K562 (cell line): ENCODE results near the gene LMCD1. TPM values are rescaled to one million over a fixed set of nuclear protein-coding genes. Genes with fewer than 3 reads are reported as not detected.
A peak's percentile ranks its signal among the peaks of the same experiment; 100 is the strongest.

Experiments
- ATAC-seq: fragments of 200-7000 bp; cut with Tn5 transposase; 3 replicates; pipeline ENCODE4 v1.9.1; 2020; ENCODE audit warnings: moderate library complexity
- BruUV-seq: library from RNA; stranded (reverse); fragments of 400-500 nt; replicated peaks from 2 replicates; lab custom pipeline; 2021; lab: Mats Ljungman, UMichigan
- CTCF ChIA-PET: fragments of 300-600 bp; formaldehyde crosslinking; extraction: SDS; loops from one replicate; lab custom pipeline; 2021; ENCODE audit warnings: low intra/inter-chr PET ratio; lab: Yijun Ruan, JAX
- POLR2A ChIA-PET: fragments of 300-600, 350-650 bp; sonication (Branson Sonifier 250); formaldehyde crosslinking; extraction: SDS; loops from one replicate; lab custom pipeline; 2021; ENCODE audit warnings: antibody characterized with exemption, inconsistent platforms; lab: Yijun Ruan, JAX
- DNase-seq, 4 experiments: peaks; one replicate each; pipeline versions ENCODE4 v3.0.0 to v3.0.0-alpha.2; 2011 to 2018; ENCODE audit warnings: low spot score in 3 of 4, mixed read lengths in 3 of 4; ENCODE audit errors: extremely low read depth in 1 of 4
- FAIRE-seq: peaks from 2 replicates; lab custom pipeline; 2011; peaks lifted over from hg19 to GRCh38; lab: Jason Lieb, UNC
- H2AFZ ChIP-seq: 2 replicates; pipeline ENCODE4 v1.6.0; 2011; ENCODE audit warnings: low read depth, low read length, control low read depth, inconsistent platforms
- H3K27ac ChIP-seq: fragments of 200-600 bp; 3 replicates; pipeline ENCODE4 v1.8.0; 2011; ENCODE audit warnings: low read depth, mild to moderate bottlenecking, control low read depth, inconsistent platforms, low read length, moderate library complexity, mixed read lengths; ENCODE audit errors: extremely low read depth
- H3K27me3 ChIP-seq, 2 experiments: fragments of 300-600 bp in 1 of 2; 2 replicates in 1 of 2; 3 replicates in 1 of 2; pipeline versions ENCODE4 v1.6.0 to v1.8.0; 2011; ENCODE audit warnings: inconsistent platforms in 2 of 2, low read length in 2 of 2, mild to moderate bottlenecking in 1 of 2, mixed read lengths in 1 of 2, moderate library complexity in 1 of 2; ENCODE audit not compliant: control insufficient read depth in 2 of 2, insufficient read depth in 2 of 2
- H3K36me3 ChIP-seq: fragments of 300-600 bp; 3 replicates; pipeline ENCODE4 v1.8.0; 2011; ENCODE audit warnings: mild to moderate bottlenecking, low read length, inconsistent platforms; ENCODE audit not compliant: control insufficient read depth, insufficient read depth
- H3K4me1 ChIP-seq, 2 experiments: fragments of 200-600 bp in 1 of 2; replicated peaks in 1 of 2; 2 replicates in 1 of 2; 3 replicates in 1 of 2; pipeline versions ENCODE4 v1.5.1 to v1.8.0; 2011; ENCODE audit warnings: inconsistent platforms in 2 of 2, low read length in 2 of 2, mild to moderate bottlenecking in 1 of 2, mixed read lengths in 1 of 2, moderate library complexity in 1 of 2; ENCODE audit not compliant: control insufficient read depth in 2 of 2, insufficient read depth in 2 of 2
- H3K4me2 ChIP-seq: 2 replicates; pipeline ENCODE4 v1.6.1; 2011; ENCODE audit warnings: low read length, control low read depth, inconsistent platforms, mixed read lengths; ENCODE audit not compliant: insufficient read depth
- H3K4me3 ChIP-seq: fragments of 200-600 bp; sonication (generic), shearing (Covaris generic); 2 replicates; pipeline ENCODE4 v1.5.1; 2016; ENCODE audit warnings: control low read depth, inconsistent platforms
- H3K79me2 ChIP-seq: fragments of 200-600 bp; 3 replicates; pipeline ENCODE4 v1.8.0; 2011; ENCODE audit warnings: low read length, inconsistent platforms; ENCODE audit not compliant: control insufficient read depth, insufficient read depth
- H3K9ac ChIP-seq, 2 experiments: 2 replicates each; pipeline versions ENCODE4 v1.6.0 to v1.6.1; 2011; ENCODE audit warnings: low read depth in 2 of 2, low read length in 2 of 2, control low read depth in 1 of 2, inconsistent platforms in 1 of 2, mild to moderate bottlenecking in 1 of 2, mixed read lengths in 1 of 2; ENCODE audit not compliant: insufficient read depth in 1 of 2
- H3K9me1 ChIP-seq: one replicate; pipeline ENCODE4 v1.6.0; 2011; ENCODE audit warnings: inconsistent platforms, mild to moderate bottlenecking, low read length, moderate library complexity; ENCODE audit not compliant: control insufficient read depth, insufficient read depth
- H3K9me3 ChIP-seq: replicated peaks from 2 replicates; pipeline ENCODE4 v1.5.1; 2011; ENCODE audit warnings: low read depth, low read length, inconsistent platforms; ENCODE audit not compliant: control insufficient read depth, insufficient read depth
- H4K20me1 ChIP-seq: replicated peaks from 2 replicates; pipeline ENCODE4 v1.6.1; 2011; ENCODE audit warnings: low read length, inconsistent platforms, mixed read lengths; ENCODE audit not compliant: control insufficient read depth, insufficient read depth
- C11orf30 ChIP-seq: fragments of 450-650 bp; IDR thresholded peaks from 2 replicates; pipeline ENCODE4 v1.6.1; 2016; ENCODE audit warnings: low read depth, mild to moderate bottlenecking
- ESRRA ChIP-seq: fragments of 450-650 bp; IDR thresholded peaks from 2 replicates; pipeline ENCODE4 v1.6.1; 2014; ENCODE audit warnings: low read depth, mild to moderate bottlenecking, moderate library complexity, borderline replicate concordance
- GTF2A2 ChIP-seq: IDR thresholded peaks from 2 replicates; pipeline ENCODE4 v1.6.1; 2016; ENCODE audit warnings: mild to moderate bottlenecking, missing genetic modification characterization, missing compliant biosample characterization
- GTF2E2 ChIP-seq: fragments of 200-800 bp; sonication (Bioruptor generic); IDR thresholded peaks from 2 replicates; pipeline ENCODE4 v1.6.1; 2016; ENCODE audit warnings: missing genetic modification characterization, missing compliant biosample characterization
- HLTF ChIP-seq: fragments of 450-650 bp; IDR thresholded peaks from 2 replicates; pipeline ENCODE4 v1.6.1; 2016
- KAT7 ChIP-seq: sonication (generic); formaldehyde crosslinking; IDR thresholded peaks from 2 replicates; pipeline ENCODE4 v1.8.0; 2022; ENCODE audit warnings: missing genetic modification reagents, mild to moderate bottlenecking, borderline replicate concordance
- KDM2B ChIP-seq: fragments of 250-450 bp; sonication (Bioruptor Pico); IDR thresholded peaks from 2 replicates; pipeline ENCODE4 v1.8.0; 2021; ENCODE audit warnings: mild to moderate bottlenecking, moderate library complexity
- LEF1 ChIP-seq: fragments of 450-650 bp; IDR thresholded peaks from 2 replicates; pipeline ENCODE4 v1.6.1; 2016; ENCODE audit warnings: mild to moderate bottlenecking
- MAFF ChIP-seq: IDR thresholded peaks from 2 replicates; pipeline ENCODE4 v1.6.1; 2012; ENCODE audit warnings: low read length, improper control_type of control experiment
- MAFG ChIP-seq: fragments of 450-650 bp; conservative IDR thresholded peaks from 2 replicates; pipeline ENCODE4 v1.6.1; 2016; ENCODE audit warnings: missing genetic modification characterization, missing compliant biosample characterization
- MTA1 ChIP-seq: fragments of 450-650 bp; IDR thresholded peaks from 2 replicates; pipeline ENCODE4 v1.6.1; 2017; ENCODE audit warnings: borderline replicate concordance
- RBM25 ChIP-seq: fragments of 200-400 bp; formaldehyde crosslinking; IDR thresholded peaks from 2 replicates; pipeline ENCODE4 v1.6.1; 2018; ENCODE audit warnings: low read length, low read depth, moderate library complexity; ENCODE audit not compliant: severe bottlenecking
- TCF7L2 ChIP-seq: fragments of 150-350 bp; IDR thresholded peaks from 2 replicates; pipeline ENCODE4 v1.6.1; 2016; ENCODE audit warnings: low read depth, mild to moderate bottlenecking, low read length, moderate library complexity
- ZNF316 ChIP-seq: fragments of 450-650 bp; IDR thresholded peaks from 2 replicates; pipeline ENCODE4 v1.6.1; 2016
- WGBS: fragments of 100-300 bp; shearing (Covaris generic); methylation state at CpG from one replicate; pipeline ENCODE4 v1.1.6; 2016; ENCODE audit warnings: low coverage, mixed read lengths; ENCODE audit not compliant: insufficient coverage; ENCODE audit errors: missing lambda C conversion rate; 5-methylcytosine and 5-hydroxymethylcytosine counted together
- in situ Hi-C: fragments of 300-500 bp; cut with MboI; formaldehyde crosslinking; loops from 4 replicates; pipeline ENCODE4 v1.15.0; 2018; ENCODE audit warnings: inconsistent platforms, mixed read lengths
- intact Hi-C: fragments of 100-400 bp; cut with micrococcal nuclease; formaldehyde crosslinking; loops from 2 replicates; pipeline ENCODE4 v1.14.2; 2022
- polyA plus RNA-seq, 8 experiments: library from polyadenylated mRNA; depleted of rRNA in 4 of 8; stranded (reverse) in 5 of 8; unstranded in 3 of 8; fragments of >200 nt; fragmentation: Nextera tagmentation in 2 of 8; fragmentation: Illumina TruSeq in 1 of 8; extraction: Ambion mirVana in 2 of 8; extraction: Trizol in 1 of 8; gene quantifications; 2 replicates each; pipeline versions ENCODE4 v1.2.1 to v1.2.3, GENCODE V29; 2011 to 2014; ENCODE audit warnings: inconsistent platforms in 1 of 8, missing spikeins in 1 of 8
- total RNA-seq, 7 experiments: library from RNA; depleted of rRNA in 6 of 7; stranded (reverse); fragments of >200 nt in 6 of 7; fragmentation: Illumina TruSeq in 2 of 7; extraction: Trizol in 2 of 7; gene quantifications; 2 replicates each; pipeline versions ENCODE4 v1.2.1 to v1.2.3, GENCODE V29; 2011 to 2021; ENCODE audit warnings: low replicate concordance in 1 of 7

The LMCD1 gene
- total and polyA plus RNA-seq, 9 of the 15 experiments (the other 6 are each of a cell fraction or from before 2014, with no cell fraction given), result 0.60 TPM; not detected in 8

DNA sequence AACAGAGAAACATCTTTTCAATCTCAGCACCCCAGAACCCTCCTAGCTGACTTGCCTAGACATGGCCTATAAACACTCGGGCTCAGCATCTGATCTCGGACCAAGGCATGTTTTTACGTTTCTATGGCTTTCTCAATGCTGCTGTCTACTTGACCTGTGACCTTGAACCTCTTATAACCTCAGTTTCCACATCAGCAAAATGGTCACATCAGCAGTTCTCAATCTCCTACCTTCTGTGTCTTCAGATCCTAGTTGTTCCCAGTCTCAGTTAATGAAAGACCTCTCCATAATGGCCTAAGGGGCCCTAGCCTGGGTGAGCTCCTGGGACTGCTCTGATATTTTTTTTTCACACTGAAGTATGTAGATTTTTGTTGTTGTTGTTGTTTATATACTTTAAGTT, 103.4 kb downstream of the LMCD1 start:
- no peak overlapping the region for H3K9ac ChIP-seq
- no peak overlapping the region for H3K4me3 ChIP-seq
- H3K36me3 ChIP-seq, result no peaks in the 10 kb centered on the region
- no peaks in the 10 kb centered on the region for H3K9me3 ChIP-seq
- 0 out of 2 replicates have a peak, but pooled peaks have one; percentile 13 for TF ChIP-seq MAFF
- no peak for TF ChIP-seq GTF2A2 (tag)
- peak; percentile 66 for TF ChIP-seq ZNF316
- peak; percentile 38 for TF ChIP-seq RBM25
- no peak for TF ChIP-seq MTA1
- no peak for TF ChIP-seq LEF1
- TF ChIP-seq KAT7, result no peak
- no peak for TF ChIP-seq HLTF
- no peak for TF ChIP-seq GTF2E2 (tag)
- TF ChIP-seq KDM2B (CRISPR knock-in tag), result no peak
- TF ChIP-seq C11orf30, result peak; percentile 55; the same call in 1 of the 2 replicates
- TF ChIP-seq TCF7L2, result no peak
- TF ChIP-seq ESRRA, result peak; percentile 47; the same call in 1 of the 2 replicates
- TF ChIP-seq MAFG (tag), result peak; percentile 23; the same call in 1 of the 2 replicates
- in situ Hi-C loops, result no loop called here
- WGBS, result 0% methylated on average over 3 of the region's 3 CpGs
- H3K27ac ChIP-seq, result no peak overlapping the region
- intact Hi-C loops, result no loop called here
- CTCF ChIA-PET, result no interaction called here
- FAIRE-seq (no peak), ATAC-seq (no peak), DNase-seq (no peak)
- no TSS peak for BruUV-seq
- H3K4me1 ChIP-seq, result no peaks in the 10 kb centered on the region
- no peaks in the 10 kb centered on the region for H3K79me2 ChIP-seq
- no peak overlapping the region for H2AFZ ChIP-seq
- H3K4me2 ChIP-seq, result no peak overlapping the region
- H4K20me1 ChIP-seq, result no peaks in the 10 kb centered on the region
- POLR2A ChIA-PET, result no interaction called here
- no peaks in the 10 kb centered on the region for H3K9me1 ChIP-seq
- H3K27me3 ChIP-seq, result peaks cover 3 to 28% of the 10 kb centered on the region in 2 experiments; a peak in 4 of 5 replicates
